ENCODE measurements around the gene FADS3.

GRCh38 chr11:61928606-61929005, 37.3 kb upstream of the FADS3 start:
- TF ChIP-seq EP300 (IDR thresholded peaks at IDR 0.05) (no peak), CTCF (IDR thresholded peaks at IDR 0.05) (no peak), POLR2A (IDR thresholded peaks at IDR 0.05) (no peak)

Measured in ovary (tissue), 3 donors.